Neural crest cell (in vitro differentiated cells): ENCODE results near the gene GALNS. TPM values are rescaled to one million over a fixed set of nuclear protein-coding genes. Genes with fewer than 3 reads are reported as not detected.

Experiments used
- DNase-seq: peaks from one replicate; pipeline ENCODE4 v3.0.0; 2021; ENCODE audit warnings: low read depth, mixed read lengths, low spot score
- H3K27ac Mint-ChIP-seq: one replicate; pipeline ENCODE4 v1.8.0; 2021; ENCODE audit warnings: mild to moderate bottlenecking, mixed read lengths; ENCODE audit not compliant: unreplicated experiment
- H3K27me3 Mint-ChIP-seq: 2 replicates; pipeline ENCODE4 v1.8.0; 2021; ENCODE audit warnings: low read depth, mild to moderate bottlenecking, mixed read lengths
- H3K36me3 Mint-ChIP-seq: 2 replicates; pipeline ENCODE4 v1.8.0; 2021; ENCODE audit warnings: low read depth, mild to moderate bottlenecking, mixed read lengths
- H3K4me1 Mint-ChIP-seq: 2 replicates; pipeline ENCODE4 v1.8.0; 2021; ENCODE audit warnings: mixed read lengths
- H3K4me3 Mint-ChIP-seq: one replicate; pipeline ENCODE4 v1.8.0; 2021; ENCODE audit warnings: mild to moderate bottlenecking, mixed read lengths
- H3K9me3 Mint-ChIP-seq: 2 replicates; pipeline ENCODE4 v1.8.0; 2021; ENCODE audit warnings: mixed read lengths
- CTCF ChIP-seq: fragments of 200-600 bp; sonication (generic); conservative IDR thresholded peaks from 2 replicates; pipeline ENCODE4 v1.5.0; 2021; ENCODE audit warnings: antibody characterized with exemption, mild to moderate bottlenecking
- total RNA-seq: library from RNA; stranded (reverse); gene quantifications from 2 replicates; pipeline ENCODE4 v1.2.1, GENCODE V29; 2021

GALNS gene
- total RNA-seq, 1 donor from 2014 or later: 19.7 TPM

- peaks cover 7% of the 10 kb centered on the region for H3K4me1 Mint-ChIP-seq
- no peak for DNase-seq
- H3K36me3 Mint-ChIP-seq: no peaks in the 10 kb centered on the region
- no peaks in the 10 kb centered on the region for H3K9me3 Mint-ChIP-seq
- H3K27me3 Mint-ChIP-seq: peaks cover 4% of the 10 kb centered on the region
- no peak for TF ChIP-seq CTCF
- no peak overlapping the region for H3K27ac Mint-ChIP-seq
- H3K4me3 Mint-ChIP-seq: no peak overlapping the region
These were observed 39.8 kb downstream of the GALNS start for GRCh38 chr16:88816736-88817535.

- no peak overlapping the region for H3K4me3 Mint-ChIP-seq
- H3K27ac Mint-ChIP-seq: no peak overlapping the region
- peaks cover 9% of the 10 kb centered on the region for H3K4me1 Mint-ChIP-seq
- no peaks in the 10 kb centered on the region for H3K36me3 Mint-ChIP-seq
- no peak for DNase-seq
- peaks cover 4% of the 10 kb centered on the region for H3K27me3 Mint-ChIP-seq
- no peaks in the 10 kb centered on the region for H3K9me3 Mint-ChIP-seq
- peak; percentile 72 for TF ChIP-seq CTCF
These were observed 40.7 kb downstream of the GALNS start for GRCh38 chr16:88815901-88816589.

- DNase-seq: no peak
These were observed 41.5 kb downstream of the GALNS start for GRCh38 chr16:88815227-88815626.

DNA sequence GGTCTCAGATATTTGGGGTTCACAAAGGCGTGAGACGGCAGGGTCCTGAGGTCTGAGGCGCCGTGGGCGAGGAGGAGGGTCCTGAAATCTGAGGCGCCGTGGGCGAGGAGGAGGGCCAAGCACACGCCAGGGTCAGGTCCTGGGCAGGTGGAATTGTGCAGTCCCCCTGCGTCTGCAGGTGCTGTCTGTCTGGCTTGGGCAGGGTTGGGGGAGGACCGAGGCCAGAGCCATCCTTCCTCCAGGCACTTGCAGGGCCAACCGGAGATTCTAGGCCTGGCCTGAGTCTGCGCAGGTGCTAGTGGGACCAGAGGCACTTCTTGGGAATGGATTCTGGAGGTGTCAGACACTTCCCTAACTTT, 42.6 kb downstream of the GALNS start:
- Mint-ChIP-seq H3K36me3 (no peaks in the 10 kb centered on the region), H3K4me1 (peaks cover 23% of the 10 kb centered on the region), H3K27me3 (peaks cover 11% of the 10 kb centered on the region), H3K4me3 (peak overlapping the region; percentile 70), H3K27ac (no peak overlapping the region), H3K9me3 (no peaks in the 10 kb centered on the region)
- TF ChIP-seq CTCF: no peak
- DNase-seq: no peak

More at GRCh38 chr16:88815227-88815626, 41.5 kb downstream of the GALNS start:
- Mint-ChIP-seq H3K9me3 (no peaks in the 10 kb centered on the region), H3K27ac (no peak overlapping the region), H3K27me3 (peaks cover 6% of the 10 kb centered on the region), H3K4me3 (peak overlapping the region; percentile 34), H3K36me3 (no peaks in the 10 kb centered on the region), H3K4me1 (peaks cover 17% of the 10 kb centered on the region)
- TF ChIP-seq CTCF: no peak

GRCh38 chr16:88813269-88814143, 43.2 kb downstream of the GALNS start:
- Mint-ChIP-seq H3K36me3 (no peaks in the 10 kb centered on the region), H3K9me3 (no peaks in the 10 kb centered on the region), H3K4me3 (peak overlapping the region; percentile 70), H3K27ac (no peak overlapping the region), H3K27me3 (peaks cover 14% of the 10 kb centered on the region), H3K4me1 (peaks cover 26% of the 10 kb centered on the region)
- DNase-seq: no peak
- no peak for TF ChIP-seq CTCF
